Measurements from ENCODE around the gene TUBA1C. TPM values are rescaled to one million over a fixed set of nuclear protein-coding genes. Genes with fewer than 3 reads are reported as not detected.
"Not testable (repeated sequence)": the region's sequence is repeated elsewhere in the genome, so short reads cannot be mapped to it uniquely, and the experiment has no call there.

The TUBA1C gene
- total RNA-seq, 1 experiment from 2014 or later: 540 TPM

DNA sequence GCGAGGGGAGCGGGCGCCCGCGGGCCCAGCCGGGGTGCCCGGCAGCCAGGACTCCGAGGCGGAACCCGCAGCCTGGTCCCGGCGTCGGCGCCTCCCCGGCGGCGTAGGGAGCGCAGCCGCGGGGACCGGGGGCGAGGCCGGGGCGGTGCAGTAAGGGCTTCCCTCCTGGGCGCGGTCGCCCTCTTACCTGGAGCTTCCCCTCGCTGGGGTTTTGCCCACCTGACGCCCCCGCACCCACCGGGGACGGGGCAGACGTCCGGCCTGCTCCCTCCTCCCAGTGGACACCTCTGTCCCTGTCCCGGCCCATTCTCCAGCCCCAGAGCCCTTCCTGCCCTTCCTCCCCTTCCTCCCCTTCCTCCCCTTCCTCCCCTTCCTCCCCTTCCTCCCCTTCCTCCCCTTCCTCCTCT lies 413 bp upstream of the TUBA1C start (continued):
- TF ChIP-seq, protein P1, sequence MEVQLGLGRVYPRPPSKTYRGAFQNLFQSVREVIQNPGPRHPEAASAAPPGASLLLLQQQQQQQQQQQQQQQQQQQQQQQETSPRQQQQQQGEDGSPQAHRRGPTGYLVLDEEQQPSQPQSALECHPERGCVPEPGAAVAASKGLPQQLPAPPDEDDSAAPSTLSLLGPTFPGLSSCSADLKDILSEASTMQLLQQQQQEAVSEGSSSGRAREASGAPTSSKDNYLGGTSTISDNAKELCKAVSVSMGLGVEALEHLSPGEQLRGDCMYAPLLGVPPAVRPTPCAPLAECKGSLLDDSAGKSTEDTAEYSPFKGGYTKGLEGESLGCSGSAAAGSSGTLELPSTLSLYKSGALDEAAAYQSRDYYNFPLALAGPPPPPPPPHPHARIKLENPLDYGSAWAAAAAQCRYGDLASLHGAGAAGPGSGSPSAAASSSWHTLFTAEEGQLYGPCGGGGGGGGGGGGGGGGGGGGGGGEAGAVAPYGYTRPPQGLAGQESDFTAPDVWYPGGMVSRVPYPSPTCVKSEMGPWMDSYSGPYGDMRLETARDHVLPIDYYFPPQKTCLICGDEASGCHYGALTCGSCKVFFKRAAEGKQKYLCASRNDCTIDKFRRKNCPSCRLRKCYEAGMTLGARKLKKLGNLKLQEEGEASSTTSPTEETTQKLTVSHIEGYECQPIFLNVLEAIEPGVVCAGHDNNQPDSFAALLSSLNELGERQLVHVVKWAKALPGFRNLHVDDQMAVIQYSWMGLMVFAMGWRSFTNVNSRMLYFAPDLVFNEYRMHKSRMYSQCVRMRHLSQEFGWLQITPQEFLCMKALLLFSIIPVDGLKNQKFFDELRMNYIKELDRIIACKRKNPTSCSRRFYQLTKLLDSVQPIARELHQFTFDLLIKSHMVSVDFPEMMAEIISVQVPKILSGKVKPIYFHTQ (CRISPR knock-in tag; IDR thresholded peaks at IDR 0.05): no peak
- TF ChIP-seq ZNF232 (CRISPR knock-in tag; IDR thresholded peaks at IDR 0.05) (no peak; the same call in 1 of the 2 replicates), ZNF219 (CRISPR knock-in tag; IDR thresholded peaks at IDR 0.05; ENCODE audit: borderline replicate concordance) (no peak), GABPB1 (CRISPR knock-in tag; IDR thresholded peaks at IDR 0.05) (peak; percentile 44; the same call in 1 of the 2 replicates), KAT7 (CRISPR knock-in tag; IDR thresholded peaks at IDR 0.05; ENCODE audit: borderline replicate concordance) (0 out of 2 replicates have a peak, but pooled peaks have one; percentile 96), NFYB (CRISPR knock-in tag; conservative IDR thresholded peaks at IDR 0.05; ENCODE audit: low read depth) (no peak), NR2C2 (CRISPR knock-in tag; IDR thresholded peaks at IDR 0.05) (no peak), ZNF416 (CRISPR knock-in tag; IDR thresholded peaks at IDR 0.05) (0 out of 2 replicates have a peak, but pooled peaks have one; percentile 50), RELA (CRISPR knock-in tag; IDR thresholded peaks at IDR 0.05; ENCODE audit: borderline replicate concordance) (0 out of 2 replicates have a peak, but pooled peaks have one; percentile 30), ATF1 (CRISPR knock-in tag; IDR thresholded peaks at IDR 0.05) (no peak), HMGA2 (CRISPR knock-in tag; IDR thresholded peaks at IDR 0.05) (no peak), NFE2L1 (CRISPR knock-in tag; IDR thresholded peaks at IDR 0.05) (peak; percentile 58; the same call in 1 of the 2 replicates), ESRRA (CRISPR knock-in tag; IDR thresholded peaks at IDR 0.05; ENCODE audit: borderline replicate concordance) (0 out of 2 replicates have a peak, but pooled peaks have one; percentile 50)
- TF ChIP-seq, protein P2, sequence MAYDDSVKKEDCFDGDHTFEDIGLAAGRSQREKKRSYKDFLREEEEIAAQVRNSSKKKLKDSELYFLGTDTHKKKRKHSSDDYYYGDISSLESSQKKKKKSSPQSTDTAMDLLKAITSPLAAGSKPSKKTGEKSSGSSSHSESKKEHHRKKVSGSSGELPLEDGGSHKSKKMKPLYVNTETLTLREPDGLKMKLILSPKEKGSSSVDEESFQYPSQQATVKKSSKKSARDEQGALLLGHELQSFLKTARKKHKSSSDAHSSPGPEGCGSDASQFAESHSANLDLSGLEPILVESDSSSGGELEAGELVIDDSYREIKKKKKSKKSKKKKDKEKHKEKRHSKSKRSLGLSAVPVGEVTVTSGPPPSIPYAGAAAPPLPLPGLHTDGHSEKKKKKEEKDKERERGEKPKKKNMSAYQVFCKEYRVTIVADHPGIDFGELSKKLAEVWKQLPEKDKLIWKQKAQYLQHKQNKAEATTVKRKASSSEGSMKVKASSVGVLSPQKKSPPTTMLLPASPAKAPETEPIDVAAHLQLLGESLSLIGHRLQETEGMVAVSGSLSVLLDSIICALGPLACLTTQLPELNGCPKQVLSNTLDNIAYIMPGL (CRISPR knock-in tag; IDR thresholded peaks at IDR 0.05): peak; percentile 47
- TF ChIP-seq, protein P3, sequence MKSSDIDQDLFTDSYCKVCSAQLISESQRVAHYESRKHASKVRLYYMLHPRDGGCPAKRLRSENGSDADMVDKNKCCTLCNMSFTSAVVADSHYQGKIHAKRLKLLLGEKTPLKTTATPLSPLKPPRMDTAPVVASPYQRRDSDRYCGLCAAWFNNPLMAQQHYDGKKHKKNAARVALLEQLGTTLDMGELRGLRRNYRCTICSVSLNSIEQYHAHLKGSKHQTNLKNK (CRISPR knock-in tag; IDR thresholded peaks at IDR 0.05): no peak
- TF ChIP-seq, protein P4, sequence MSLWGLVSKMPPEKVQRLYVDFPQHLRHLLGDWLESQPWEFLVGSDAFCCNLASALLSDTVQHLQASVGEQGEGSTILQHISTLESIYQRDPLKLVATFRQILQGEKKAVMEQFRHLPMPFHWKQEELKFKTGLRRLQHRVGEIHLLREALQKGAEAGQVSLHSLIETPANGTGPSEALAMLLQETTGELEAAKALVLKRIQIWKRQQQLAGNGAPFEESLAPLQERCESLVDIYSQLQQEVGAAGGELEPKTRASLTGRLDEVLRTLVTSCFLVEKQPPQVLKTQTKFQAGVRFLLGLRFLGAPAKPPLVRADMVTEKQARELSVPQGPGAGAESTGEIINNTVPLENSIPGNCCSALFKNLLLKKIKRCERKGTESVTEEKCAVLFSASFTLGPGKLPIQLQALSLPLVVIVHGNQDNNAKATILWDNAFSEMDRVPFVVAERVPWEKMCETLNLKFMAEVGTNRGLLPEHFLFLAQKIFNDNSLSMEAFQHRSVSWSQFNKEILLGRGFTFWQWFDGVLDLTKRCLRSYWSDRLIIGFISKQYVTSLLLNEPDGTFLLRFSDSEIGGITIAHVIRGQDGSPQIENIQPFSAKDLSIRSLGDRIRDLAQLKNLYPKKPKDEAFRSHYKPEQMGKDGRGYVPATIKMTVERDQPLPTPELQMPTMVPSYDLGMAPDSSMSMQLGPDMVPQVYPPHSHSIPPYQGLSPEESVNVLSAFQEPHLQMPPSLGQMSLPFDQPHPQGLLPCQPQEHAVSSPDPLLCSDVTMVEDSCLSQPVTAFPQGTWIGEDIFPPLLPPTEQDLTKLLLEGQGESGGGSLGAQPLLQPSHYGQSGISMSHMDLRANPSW (CRISPR knock-in tag; conservative IDR thresholded peaks at IDR 0.05; ENCODE audit: low read depth): no peak
- TF ChIP-seq, protein P5, sequence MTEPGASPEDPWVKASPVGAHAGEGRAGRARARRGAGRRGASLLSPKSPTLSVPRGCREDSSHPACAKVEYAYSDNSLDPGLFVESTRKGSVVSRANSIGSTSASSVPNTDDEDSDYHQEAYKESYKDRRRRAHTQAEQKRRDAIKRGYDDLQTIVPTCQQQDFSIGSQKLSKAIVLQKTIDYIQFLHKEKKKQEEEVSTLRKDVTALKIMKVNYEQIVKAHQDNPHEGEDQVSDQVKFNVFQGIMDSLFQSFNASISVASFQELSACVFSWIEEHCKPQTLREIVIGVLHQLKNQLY (CRISPR knock-in tag; IDR thresholded peaks at IDR 0.05): no peak
- TF ChIP-seq, protein P6, sequence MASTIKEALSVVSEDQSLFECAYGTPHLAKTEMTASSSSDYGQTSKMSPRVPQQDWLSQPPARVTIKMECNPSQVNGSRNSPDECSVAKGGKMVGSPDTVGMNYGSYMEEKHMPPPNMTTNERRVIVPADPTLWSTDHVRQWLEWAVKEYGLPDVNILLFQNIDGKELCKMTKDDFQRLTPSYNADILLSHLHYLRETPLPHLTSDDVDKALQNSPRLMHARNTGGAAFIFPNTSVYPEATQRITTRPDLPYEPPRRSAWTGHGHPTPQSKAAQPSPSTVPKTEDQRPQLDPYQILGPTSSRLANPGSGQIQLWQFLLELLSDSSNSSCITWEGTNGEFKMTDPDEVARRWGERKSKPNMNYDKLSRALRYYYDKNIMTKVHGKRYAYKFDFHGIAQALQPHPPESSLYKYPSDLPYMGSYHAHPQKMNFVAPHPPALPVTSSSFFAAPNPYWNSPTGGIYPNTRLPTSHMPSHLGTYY (CRISPR knock-in tag; IDR thresholded peaks at IDR 0.05): no peak
- TF ChIP-seq, protein P7, sequence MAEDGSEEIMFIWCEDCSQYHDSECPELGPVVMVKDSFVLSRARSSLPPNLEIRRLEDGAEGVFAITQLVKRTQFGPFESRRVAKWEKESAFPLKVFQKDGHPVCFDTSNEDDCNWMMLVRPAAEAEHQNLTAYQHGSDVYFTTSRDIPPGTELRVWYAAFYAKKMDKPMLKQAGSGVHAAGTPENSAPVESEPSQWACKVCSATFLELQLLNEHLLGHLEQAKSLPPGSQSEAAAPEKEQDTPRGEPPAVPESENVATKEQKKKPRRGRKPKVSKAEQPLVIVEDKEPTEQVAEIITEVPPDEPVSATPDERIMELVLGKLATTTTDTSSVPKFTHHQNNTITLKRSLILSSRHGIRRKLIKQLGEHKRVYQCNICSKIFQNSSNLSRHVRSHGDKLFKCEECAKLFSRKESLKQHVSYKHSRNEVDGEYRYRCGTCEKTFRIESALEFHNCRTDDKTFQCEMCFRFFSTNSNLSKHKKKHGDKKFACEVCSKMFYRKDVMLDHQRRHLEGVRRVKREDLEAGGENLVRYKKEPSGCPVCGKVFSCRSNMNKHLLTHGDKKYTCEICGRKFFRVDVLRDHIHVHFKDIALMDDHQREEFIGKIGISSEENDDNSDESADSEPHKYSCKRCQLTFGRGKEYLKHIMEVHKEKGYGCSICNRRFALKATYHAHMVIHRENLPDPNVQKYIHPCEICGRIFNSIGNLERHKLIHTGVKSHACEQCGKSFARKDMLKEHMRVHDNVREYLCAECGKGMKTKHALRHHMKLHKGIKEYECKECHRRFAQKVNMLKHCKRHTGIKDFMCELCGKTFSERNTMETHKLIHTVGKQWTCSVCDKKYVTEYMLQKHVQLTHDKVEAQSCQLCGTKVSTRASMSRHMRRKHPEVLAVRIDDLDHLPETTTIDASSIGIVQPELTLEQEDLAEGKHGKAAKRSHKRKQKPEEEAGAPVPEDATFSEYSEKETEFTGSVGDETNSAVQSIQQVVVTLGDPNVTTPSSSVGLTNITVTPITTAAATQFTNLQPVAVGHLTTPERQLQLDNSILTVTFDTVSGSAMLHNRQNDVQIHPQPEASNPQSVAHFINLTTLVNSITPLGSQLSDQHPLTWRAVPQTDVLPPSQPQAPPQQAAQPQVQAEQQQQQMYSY (CRISPR knock-in tag; IDR thresholded peaks at IDR 0.05): no peak

DNA sequence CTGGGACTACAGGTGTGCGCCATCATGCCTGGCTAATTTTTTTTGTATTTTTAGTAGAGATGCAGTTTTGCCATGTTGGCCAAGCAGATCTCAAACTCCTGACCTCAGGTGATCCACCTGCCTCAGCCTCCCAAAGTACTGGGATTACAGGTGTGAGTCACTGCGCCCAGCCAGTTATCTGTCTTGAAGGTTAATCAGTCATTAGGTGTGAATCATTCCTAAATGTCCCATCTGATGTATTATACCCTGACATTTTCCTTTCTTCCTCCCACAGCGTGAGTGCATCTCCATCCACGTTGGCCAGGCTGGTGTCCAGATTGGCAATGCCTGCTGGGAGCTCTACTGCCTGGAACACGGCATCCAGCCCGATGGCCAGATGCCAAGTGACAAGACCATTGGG lies 4.3 kb downstream of the TUBA1C start:
- peaks cover 70% of the 10 kb centered on the region for H3K36me3 Mint-ChIP-seq
- H3K27ac Mint-ChIP-seq, ATAC-seq: not testable (repeated sequence)

More for the DNA sequence above, 4.3 kb downstream of the TUBA1C start:
- peaks cover 18% of the 10 kb centered on the region for H3K4me1 Mint-ChIP-seq
- DNase-seq (ENCODE audit: low spot score); POLR2A ChIA-PET; H3K4me3 Mint-ChIP-seq; H3K9me3 Mint-ChIP-seq; H3K27me3 Mint-ChIP-seq (ENCODE audit: low read depth): not testable (repeated sequence)
- CTCF ChIA-PET: interaction anchor here (1.2 to 1.5 kb wide), 3 partner anchors 20 to 28 kb away, joined by 3 to 6 read pairs (median 6); partner anchors contain the start of gene PRPH

All from WTC11 (cell line).